ENCODE measurements around the gene HSPG2. TPM values are rescaled to one million over a fixed set of nuclear protein-coding genes. Genes with fewer than 3 reads are reported as not detected.
A peak's percentile ranks its signal among the peaks of the same experiment; 100 is the strongest.

Gene HSPG2
- total and polyA plus RNA-seq, 10 of the 15 experiments (the other 5 are each of a cell fraction or from before 2014, with no cell fraction given), result 0.30 to 3.4 (median 0.73) TPM; not detected in 2

- no peak for TF ChIP-seq SPI1 (IDR thresholded peaks at IDR 0.05; ENCODE audit: borderline replicate concordance, insufficient read depth, low read depth, low read length)
- TF ChIP-seq USF1 (IDR thresholded peaks at IDR 0.05; ENCODE audit: borderline replicate concordance, extremely low read length, insufficient read depth, low read depth, low read length), result peak; percentile 24
- TF ChIP-seq FOXK2 (IDR thresholded peaks at IDR 0.05), result no peak
These were observed 3.5 kb downstream of the HSPG2 start (continued) for GRCh38 chr1:21933397-21934248.

GRCh38 chr1:21932127-21932526 is 5.0 kb downstream of the HSPG2 start:
- in situ Hi-C loops (cut with MboI), result no loop called here
- H3K4me2 ChIP-seq (ENCODE audit: control insufficient read depth, insufficient read depth), result no peak overlapping the region
- no peak overlapping the region for H3K4me3 ChIP-seq
- no peak overlapping the region for H2AFZ ChIP-seq (ENCODE audit: control insufficient read depth, low read depth, low read length)
- ChIA-PET CTCF (interaction anchor here (0.6 to 1.2 kb wide), 2 partner anchors 23 to 33 kb away, joined by 3 to 4 read pairs; no protein-coding TSS in a partner anchor), RAD21 (ENCODE audit: unreplicated experiment) (no interaction called here), SMC1A (ENCODE audit: uncharacterized antibody, unreplicated experiment) (no interaction called here), POLR2A (interaction anchor here (0.9 kb wide), 1 partner anchor 9 kb away, joined by 3 read pairs; no protein-coding TSS in a partner anchor)
- H3K79me2 ChIP-seq (ENCODE audit: control insufficient read depth, insufficient read depth, low read length), result no peaks in the 10 kb centered on the region
- 48% methylated on average over 7 of the region's 7 CpGs for WGBS (ENCODE audit: insufficient coverage, insufficient replicate concordance, low lambda C conversion rate, missing lambda C conversion rate)
- intact Hi-C loops (cut with micrococcal nuclease; ENCODE audit: unreplicated experiment), result no loop called here
- DNase-seq (ENCODE audit: low read depth, low spot score) (no peak), ATAC-seq (no peak), FAIRE-seq (no peak)
- H3K27me3 ChIP-seq (replicated peaks in 1 of 2; ENCODE audit: control insufficient read depth in 2 of 2, insufficient read depth in 2 of 2, low read length in 1 of 2), result peaks cover 0 to 6% of the 10 kb centered on the region in 2 experiments; a peak in 2 of 4 replicates
- no peak overlapping the region for H3K9ac ChIP-seq (ENCODE audit: control insufficient read depth, insufficient read depth, low read length)
- no peaks in the 10 kb centered on the region; the same call in 1 of the 2 replicates for H3K4me1 ChIP-seq (ENCODE audit: control insufficient read depth, insufficient read depth, low read length)
- no peak overlapping the region for H3K27ac ChIP-seq (ENCODE audit: control insufficient read depth, insufficient read depth)
- H3K36me3 ChIP-seq (ENCODE audit: control insufficient read depth in 2 of 2, insufficient read depth in 2 of 2, low read length in 1 of 2), result no peaks in the 10 kb centered on the region
- peaks cover 2% of the 10 kb centered on the region; the same call in 1 of the 2 replicates for H4K20me1 ChIP-seq (ENCODE audit: control insufficient read depth, insufficient read depth)
- no peaks in the 10 kb centered on the region for H3K9me3 ChIP-seq (replicated peaks; ENCODE audit: control insufficient read depth, insufficient read depth, low read length)
- no TSS peak for BruUV-seq (replicated peaks)
- TF ChIP-seq PKNOX1 (IDR thresholded peaks at IDR 0.05), result no peak
- no peak for TF ChIP-seq NFYA (IDR thresholded peaks at IDR 0.05; ENCODE audit: borderline replicate concordance, low read depth, low read length)
- TF ChIP-seq ASH2L (IDR thresholded peaks at IDR 0.05; ENCODE audit: borderline replicate concordance, low read depth), result no peak
- TF ChIP-seq ZNF217 (IDR thresholded peaks at IDR 0.05), result no peak
- TF ChIP-seq SMARCA5 (IDR thresholded peaks at IDR 0.05), result no peak
- no peak for TF ChIP-seq MYB (IDR thresholded peaks at IDR 0.05; ENCODE audit: borderline replicate concordance, low read depth, low read length)
- TF ChIP-seq NFXL1 (IDR thresholded peaks at IDR 0.05; ENCODE audit: borderline replicate concordance), result no peak
- TF ChIP-seq SRF (IDR thresholded peaks at IDR 0.05; ENCODE audit: low read depth in 2 of 2, low read length in 2 of 2), result no peak
- no peak for TF ChIP-seq CEBPB (IDR thresholded peaks at IDR 0.05; ENCODE audit: borderline replicate concordance in 1 of 2, low read depth in 2 of 2, low read length in 2 of 2)
- no peak for TF ChIP-seq CUX1 (IDR thresholded peaks at IDR 0.05; ENCODE audit: insufficient replicate concordance, low read depth, low read length)
- TF ChIP-seq SREBF2 (IDR thresholded peaks at IDR 0.05; ENCODE audit: low read length), result no peak

All from GM12878 (cell line).